Kidney (tissue), 22 donors: Measurements from ENCODE around the gene SH3PXD2A. TPM values are rescaled to one million over a fixed set of nuclear protein-coding genes. Genes with fewer than 3 reads are reported as not detected.

Experiments
- DNase-seq, 5 donors: peaks; one replicate each; pipeline ENCODE4 v3.0.0-alpha.2; 2013 to 2020
- FAIRE-seq: peaks from 2 replicates; lab custom pipeline; 2012; peaks lifted over from hg19 to GRCh38; lab: Jason Lieb, UNC
- H3K27ac ChIP-seq, 2 donors: one replicate each; pipeline ENCODE4 v1.7.0; 2013; ENCODE audit warnings: low read depth in 2 of 2, low read length in 2 of 2, inconsistent platforms in 1 of 2
- H3K27me3 ChIP-seq: one replicate; pipeline ENCODE4 v1.7.1; 2013; ENCODE audit warnings: low read length, inconsistent platforms; ENCODE audit not compliant: control insufficient read depth, insufficient read depth
- H3K36me3 ChIP-seq, 3 donors: one replicate each; pipeline versions ENCODE4 v1.7.0 to v1.7.1; 2013; ENCODE audit warnings: low read length in 3 of 3, control low read depth in 1 of 3, inconsistent platforms in 1 of 3; ENCODE audit not compliant: insufficient read depth in 3 of 3, control insufficient read depth in 2 of 3
- H3K4me1 ChIP-seq, 3 donors: one replicate each; pipeline versions ENCODE4 v1.7.0 to v1.7.1; 2013; ENCODE audit warnings: low read length in 3 of 3, inconsistent platforms in 1 of 3, low read depth in 1 of 3; ENCODE audit not compliant: control insufficient read depth in 2 of 3, insufficient read depth in 2 of 3
- H3K4me3 ChIP-seq, 3 donors: one replicate each; pipeline versions ENCODE4 v1.7.0 to v1.8.1; 2013; ENCODE audit warnings: low read length in 3 of 3, control low read depth in 1 of 3, inconsistent platforms in 1 of 3
- H3K9ac ChIP-seq, 3 donors: one replicate each; pipeline versions ENCODE4 v1.7.0 to v1.7.1; 2013; ENCODE audit warnings: low read length in 3 of 3, control low read depth in 1 of 3, inconsistent platforms in 1 of 3
- H3K9me3 ChIP-seq, 3 donors: one replicate each; pipeline versions ENCODE4 v1.7.0 to v1.7.1; 2013; ENCODE audit warnings: low read length in 3 of 3, control low read depth in 1 of 3, inconsistent platforms in 1 of 3; ENCODE audit not compliant: control insufficient read depth in 2 of 3, insufficient read depth in 1 of 3
- CTCF ChIP-seq: IDR thresholded peaks from 3 replicates; pipeline ENCODE4 v1.5.1; 2012; ENCODE audit warnings: mild to moderate bottlenecking, moderate library complexity, borderline replicate concordance; ENCODE audit not compliant: insufficient read depth; ENCODE audit errors: extremely low read depth
- intact Hi-C: fragments of 100-400 bp; cut with DNase I; formaldehyde crosslinking; loops from one replicate; pipeline ENCODE4 v1.11.1; 2022
- long read RNA-seq, 10 donors: library from polyadenylated mRNA in 1 of 10; unstranded in 1 of 10; transcript quantifications; one replicate each; pipeline ENCODE4 v2.0.0 and lab custom pipeline, GENCODE V29; 2021 to 2026
- polyA plus RNA-seq: library from polyadenylated mRNA; stranded (reverse); fragments of 350-450 nt; fragmentation: Illumina TruSeq; extraction: RNeasy Lipid Tissue Mini Kit (QIAGEN cat#74804); gene quantifications from one replicate; pipeline ENCODE4 v1.2.3, GENCODE V29; 2014; ENCODE audit warnings: low read depth, low replicate concordance; ENCODE audit not compliant: insufficient read depth
- total RNA-seq: library from RNA; stranded (reverse); fragmentation: NEBNext Ultra II Directional; extraction: Animal tissue kit (Norgen Biotek cat#: 25700); gene quantifications from one replicate; pipeline ENCODE4 v1.2.1, GENCODE V29; 2021
- donor health status: control.
- donor health status: control.
- donor health status: control.
- donor health status: control.
- donor health status: control.
- donor health status: DM: yes; HTN: yes; CAD: no.
- donor health status: Normal renal cell carcinoma (clear cell type).

Gene SH3PXD2A
- total RNA-seq (20.1 TPM), polyA plus RNA-seq (2.4 TPM)
- long read RNA-seq, donor 1: 0 reads
- long read RNA-seq, donor 2: 0 reads
- long read RNA-seq, donor 3: 0 reads
- long read RNA-seq, donor 4, partial matches to known transcripts: 5 of 5 reads
- long read RNA-seq, donor 4, other reads (novel, unspliced or antisense): 0 of 5 reads
- long read RNA-seq, donor 5: 0 reads
- long read RNA-seq, donor 6: 0 reads
- long read RNA-seq, donor 7, partial matches to known transcripts: 1 of 32 reads
- long read RNA-seq, donor 7, other reads (novel, unspliced or antisense): 31 of 32 reads
- long read RNA-seq, donor 8, partial matches to known transcripts: 8 of 8 reads
- long read RNA-seq, donor 8, other reads (novel, unspliced or antisense): 0 of 8 reads
- long read RNA-seq, donor 9: 0 reads
- long read RNA-seq, donor 10: 0 reads

GRCh38 chr10:103855424-103855823, at the start of gene SH3PXD2A:
TSS of gene SH3PXD2A (minus strand) at chr10:103855576. CDS start at chr10:103855266, 310 bp downstream.
- Histone ChIP-seq H3K27me3 (no peaks in the 10 kb centered on the region), H3K4me1 (peaks cover 0 to 14% (median 0%) of the 10 kb centered on the region in 3 donors), H3K27ac (no peak within 1 kb of the TSS), H3K4me3 (peak within 1 kb of the TSS; percentile 37 to 51 (median 40)), H3K9me3 (no peaks in the 10 kb centered on the region), H3K9ac (peak within 1 kb of the TSS in 2 of 3 donors; percentile 15 to 35), H3K36me3 (no peaks in the 10 kb centered on the region)
- FAIRE-seq (no peak), DNase-seq (peak in 4 of 5 donors; percentile 74 to 88 (median 82))
- peak; percentile 12 for TF ChIP-seq CTCF
- intact Hi-C loops: no loop called here

GRCh38 chr10:103901299-103901698, 45.9 kb upstream of the SH3PXD2A start:
- no peak overlapping the region for H3K9ac ChIP-seq
- peaks cover 0 to 4% (median under 1%) of the 10 kb centered on the region in 3 donors for H3K4me1 ChIP-seq
- intact Hi-C loops: no loop called here
- no peak for FAIRE-seq
- H3K27ac ChIP-seq: no peak overlapping the region
- H3K9me3 ChIP-seq: no peaks in the 10 kb centered on the region
- no peak for DNase-seq
- no peaks in the 10 kb centered on the region for H3K27me3 ChIP-seq
- H3K36me3 ChIP-seq: peaks cover 0 to 20% (median 8%) of the 10 kb centered on the region in 3 donors
- no peak for TF ChIP-seq CTCF
- no peak overlapping the region for H3K4me3 ChIP-seq

GRCh38 chr10:103899312-103899711, 43.9 kb upstream of the SH3PXD2A start:
- Histone ChIP-seq H3K4me1 (peaks cover 6 to 9% (median 9%) of the 10 kb centered on the region in 3 donors), H3K36me3 (peaks cover 0 to 20% (median 14%) of the 10 kb centered on the region in 3 donors), H3K27ac (no peak overlapping the region), H3K27me3 (no peaks in the 10 kb centered on the region), H3K9me3 (no peaks in the 10 kb centered on the region), H3K4me3 (no peak overlapping the region), H3K9ac (no peak overlapping the region)
- no peak for TF ChIP-seq CTCF
- DNase-seq (no peak), FAIRE-seq (no peak)
- intact Hi-C loops: no loop called here
